Stimulated activated CD8-positive, alpha-beta memory T cell treated with anti-CD3 and anti-CD28 coated beads, Interleukin-15, amount 100 ng/mL, for 1 hour (primary cell): ENCODE measurements around the gene LITAF.
"Not testable (repeated sequence)": the region's sequence is repeated elsewhere in the genome, so short reads cannot be mapped to it uniquely, and the experiment has no call there.

Source experiments
- DNase-seq: peaks from one replicate; pipeline ENCODE4 v3.0.0-alpha.2; 2020; ENCODE audit warnings: low read depth

Gene LITAF

GRCh38 chr16:11620243-11621003 lies 33.7 kb upstream of the LITAF start:
- DNase-seq = no peak

- DNase-seq = no peak
Measured at GRCh38 chr16:11619327-11619851, 32.7 kb upstream of the LITAF start.

GRCh38 chr16:11618107-11618717 lies 31.5 kb upstream of the LITAF start:
- DNase-seq = no peak

- DNase-seq = no peak
Measured at GRCh38 chr16:11615748-11616447, 29.2 kb upstream of the LITAF start.

- DNase-seq = no peak
Measured at GRCh38 chr16:11614587-11615175, 28.0 kb upstream of the LITAF start.

- no peak for DNase-seq
Measured at GRCh38 chr16:11613381-11614303, 26.9 kb upstream of the LITAF start.

GRCh38 chr16:11612665-11613025 lies 25.9 kb upstream of the LITAF start:
- DNase-seq = no peak

- no peak for DNase-seq
Measured at GRCh38 chr16:11611871-11612664, 25.3 kb upstream of the LITAF start.

- DNase-seq = no peak
Measured at GRCh38 chr16:11610580-11610979, 23.9 kb upstream of the LITAF start.

GRCh38 chr16:11610121-11610505 lies 23.4 kb upstream of the LITAF start:
- DNase-seq = no peak

GRCh38 chr16:11609474-11610120 lies 22.9 kb upstream of the LITAF start:
- DNase-seq = no peak

- no peak for DNase-seq
Measured at GRCh38 chr16:11605891-11606290, 19.2 kb upstream of the LITAF start.

GRCh38 chr16:11605564-11605886 lies 18.8 kb upstream of the LITAF start:
- no peak for DNase-seq

- DNase-seq = no peak
Measured at GRCh38 chr16:11604783-11605563, 18.3 kb upstream of the LITAF start.

- not testable (repeated sequence) for DNase-seq
Measured at GRCh38 chr16:11604296-11604695, 17.6 kb upstream of the LITAF start.

- DNase-seq = no peak
Measured at GRCh38 chr16:11603331-11603750, 16.6 kb upstream of the LITAF start.

- DNase-seq = no peak
Measured at GRCh38 chr16:11602321-11602720, 15.6 kb upstream of the LITAF start.

GRCh38 chr16:11601911-11602310 lies 15.2 kb upstream of the LITAF start:
- no peak for DNase-seq

- no peak for DNase-seq
Measured at GRCh38 chr16:11601425-11601824, 14.7 kb upstream of the LITAF start.

GRCh38 chr16:11599579-11599978 lies 12.9 kb upstream of the LITAF start:
- DNase-seq = no peak
